Tibial artery (tissue), 4 donors: ENCODE results near the gene CNOT11.

ENCODE experiments used
- DNase-seq, 2 donors: peaks; one replicate each; pipeline ENCODE4 v3.0.0-alpha.2; 2019
- H3K27ac ChIP-seq, 2 donors: fragments of 200-600 bp; sonication (generic) in 1 of 2; 1 replicate in 1 of 2; 2 replicates in 1 of 2; pipeline ENCODE4 v1.5.1; 2018 to 2019; ENCODE audit warnings: mild to moderate bottlenecking in 1 of 2
- H3K27me3 ChIP-seq, 2 donors: fragments of 200-600 bp; sonication (generic) in 1 of 2; one replicate each; pipeline versions ENCODE4 v1.5.1 to v1.6.0; 2016 to 2019
- H3K36me3 ChIP-seq, 3 donors: fragments of 200-600 bp; sonication (generic) in 2 of 3; one replicate each; pipeline ENCODE4 v1.5.1; 2016 to 2019; ENCODE audit warnings: mild to moderate bottlenecking in 2 of 3
- H3K4me1 ChIP-seq, 4 donors: fragments of 200-600 bp; sonication (generic) in 2 of 4; 1 replicate in 3 of 4; 2 replicates in 1 of 4; pipeline ENCODE4 v1.5.1; 2016 to 2019
- H3K4me3 ChIP-seq, 2 donors: fragments of 200-600 bp; sonication (generic) in 1 of 2; 1 replicate in 1 of 2; 2 replicates in 1 of 2; pipeline ENCODE4 v1.5.1; 2018 to 2019; ENCODE audit warnings: mild to moderate bottlenecking in 2 of 2
- H3K9me3 ChIP-seq, 3 donors: fragments of 200-600 bp; sonication (generic) in 1 of 3; one replicate each; pipeline ENCODE4 v1.5.1; 2016 to 2019
- intact Hi-C: fragments of 100-400 bp; cut with DNase I; formaldehyde crosslinking; loops from one replicate; pipeline ENCODE4 v1.15.0; 2023; ENCODE audit warnings: low total_unique reads
- TF ChIP-seq, protein P1 (sequence below), 2 experiments: fragments of 200-600 bp in 1 of 2; fragments of 450-650 bp in 1 of 2; IDR thresholded peaks; one replicate each; pipeline ENCODE4 v1.5.1; 2017 to 2019; ENCODE audit warnings: antibody characterized with exemption in 2 of 2, mild to moderate bottlenecking in 1 of 2, moderate library complexity in 1 of 2

Gene CNOT11

GRCh38 chr2:101264360-101264939 lies 11.8 kb downstream of the CNOT11 start:
- Histone ChIP-seq H3K4me1 (no peaks in the 10 kb centered on the region), H3K4me3 (no peak overlapping the region), H3K27ac (no peak overlapping the region), H3K9me3 (no peaks in the 10 kb centered on the region), H3K27me3 (no peaks in the 10 kb centered on the region), H3K36me3 (peaks cover 45 to 85% (median 73%) of the 10 kb centered on the region in 3 donors)
- intact Hi-C loops: no loop called here
- TF ChIP-seq, protein P1, sequence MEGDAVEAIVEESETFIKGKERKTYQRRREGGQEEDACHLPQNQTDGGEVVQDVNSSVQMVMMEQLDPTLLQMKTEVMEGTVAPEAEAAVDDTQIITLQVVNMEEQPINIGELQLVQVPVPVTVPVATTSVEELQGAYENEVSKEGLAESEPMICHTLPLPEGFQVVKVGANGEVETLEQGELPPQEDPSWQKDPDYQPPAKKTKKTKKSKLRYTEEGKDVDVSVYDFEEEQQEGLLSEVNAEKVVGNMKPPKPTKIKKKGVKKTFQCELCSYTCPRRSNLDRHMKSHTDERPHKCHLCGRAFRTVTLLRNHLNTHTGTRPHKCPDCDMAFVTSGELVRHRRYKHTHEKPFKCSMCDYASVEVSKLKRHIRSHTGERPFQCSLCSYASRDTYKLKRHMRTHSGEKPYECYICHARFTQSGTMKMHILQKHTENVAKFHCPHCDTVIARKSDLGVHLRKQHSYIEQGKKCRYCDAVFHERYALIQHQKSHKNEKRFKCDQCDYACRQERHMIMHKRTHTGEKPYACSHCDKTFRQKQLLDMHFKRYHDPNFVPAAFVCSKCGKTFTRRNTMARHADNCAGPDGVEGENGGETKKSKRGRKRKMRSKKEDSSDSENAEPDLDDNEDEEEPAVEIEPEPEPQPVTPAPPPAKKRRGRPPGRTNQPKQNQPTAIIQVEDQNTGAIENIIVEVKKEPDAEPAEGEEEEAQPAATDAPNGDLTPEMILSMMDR (IDR thresholded peaks at IDR 0.05): no peak
- DNase-seq: no peak

GRCh38 chr2:101265893-101266499 lies 13.3 kb downstream of the CNOT11 start:
- H3K27ac ChIP-seq: no peak overlapping the region
- H3K36me3 ChIP-seq: peaks cover 59 to 96% (median 76%) of the 10 kb centered on the region in 3 donors
- DNase-seq: no peak
- H3K4me3 ChIP-seq: no peak overlapping the region
- intact Hi-C loops: no loop called here
- no peaks in the 10 kb centered on the region for H3K9me3 ChIP-seq
- TF ChIP-seq, protein P1 (IDR thresholded peaks at IDR 0.05): no peak
- no peaks in the 10 kb centered on the region for H3K27me3 ChIP-seq
- no peaks in the 10 kb centered on the region for H3K4me1 ChIP-seq

DNA sequence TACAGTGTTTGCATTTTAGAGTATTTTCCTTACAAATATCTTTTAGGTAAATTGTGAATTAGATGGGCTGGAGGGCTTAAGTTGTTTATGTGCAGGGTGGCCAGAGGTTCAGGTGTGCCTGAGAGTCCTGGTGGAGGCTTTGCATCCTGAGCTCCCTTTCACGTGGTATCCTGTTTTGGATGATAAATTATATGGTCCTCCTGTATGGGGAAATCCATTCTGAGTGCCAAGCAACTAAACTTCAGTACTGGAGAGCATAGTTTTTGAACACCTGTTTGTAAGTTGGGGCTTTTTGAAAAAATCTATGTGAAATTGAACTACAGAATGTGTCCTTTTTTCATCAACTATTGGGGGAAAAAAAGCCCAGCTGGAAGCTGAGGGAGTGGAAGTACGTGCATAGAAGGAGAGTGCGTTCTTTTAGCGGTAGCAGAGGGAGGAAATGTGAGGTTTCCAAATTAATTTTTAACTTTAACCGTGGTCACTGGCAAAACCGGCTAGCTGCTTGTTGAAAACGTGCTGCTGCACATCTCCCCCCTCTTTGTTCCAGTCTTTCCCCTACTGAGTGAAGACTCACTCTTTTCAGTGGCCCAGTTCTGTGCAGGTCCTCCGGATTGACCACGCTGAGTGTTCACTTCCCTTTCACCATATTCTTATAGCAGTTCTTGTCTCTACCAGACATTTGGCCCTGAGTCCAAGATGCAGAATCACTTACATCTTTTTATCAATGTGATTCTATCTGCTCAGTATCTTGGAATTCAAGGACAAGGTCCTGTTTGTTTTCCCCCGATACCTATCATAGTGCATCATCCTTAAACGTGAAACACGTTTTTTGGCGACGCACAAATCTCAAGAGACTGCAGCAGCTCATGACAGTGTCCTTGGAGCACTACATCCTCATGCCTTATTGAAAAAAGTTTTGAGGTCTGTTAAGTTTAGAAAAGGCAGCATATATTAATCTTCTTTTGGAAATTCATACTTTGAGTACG lies 15.3 kb downstream of the CNOT11 start:
- intact Hi-C loops: no loop called here
- Histone ChIP-seq H3K27me3 (no peaks in the 10 kb centered on the region), H3K4me1 (no peaks in the 10 kb centered on the region), H3K36me3 (peaks cover 70 to 100% (median 84%) of the 10 kb centered on the region in 3 donors), H3K27ac (no peak overlapping the region), H3K9me3 (no peaks in the 10 kb centered on the region), H3K4me3 (no peak overlapping the region)
- TF ChIP-seq, protein P1 (IDR thresholded peaks at IDR 0.05): no peak
- DNase-seq: no peak

- H3K27me3 ChIP-seq: no peaks in the 10 kb centered on the region
- H3K9me3 ChIP-seq: no peaks in the 10 kb centered on the region
- H3K36me3 ChIP-seq: peaks cover 65 to 94% (median 78%) of the 10 kb centered on the region in 3 donors
- H3K4me3 ChIP-seq: no peak overlapping the region
- intact Hi-C loops: no loop called here
- DNase-seq: no peak
- no peak overlapping the region for H3K27ac ChIP-seq
- TF ChIP-seq, protein P1 (IDR thresholded peaks at IDR 0.05): no peak
- no peaks in the 10 kb centered on the region for H3K4me1 ChIP-seq
Observed at GRCh38 chr2:101270700-101271259, 18.1 kb downstream of the CNOT11 start.

DNA sequence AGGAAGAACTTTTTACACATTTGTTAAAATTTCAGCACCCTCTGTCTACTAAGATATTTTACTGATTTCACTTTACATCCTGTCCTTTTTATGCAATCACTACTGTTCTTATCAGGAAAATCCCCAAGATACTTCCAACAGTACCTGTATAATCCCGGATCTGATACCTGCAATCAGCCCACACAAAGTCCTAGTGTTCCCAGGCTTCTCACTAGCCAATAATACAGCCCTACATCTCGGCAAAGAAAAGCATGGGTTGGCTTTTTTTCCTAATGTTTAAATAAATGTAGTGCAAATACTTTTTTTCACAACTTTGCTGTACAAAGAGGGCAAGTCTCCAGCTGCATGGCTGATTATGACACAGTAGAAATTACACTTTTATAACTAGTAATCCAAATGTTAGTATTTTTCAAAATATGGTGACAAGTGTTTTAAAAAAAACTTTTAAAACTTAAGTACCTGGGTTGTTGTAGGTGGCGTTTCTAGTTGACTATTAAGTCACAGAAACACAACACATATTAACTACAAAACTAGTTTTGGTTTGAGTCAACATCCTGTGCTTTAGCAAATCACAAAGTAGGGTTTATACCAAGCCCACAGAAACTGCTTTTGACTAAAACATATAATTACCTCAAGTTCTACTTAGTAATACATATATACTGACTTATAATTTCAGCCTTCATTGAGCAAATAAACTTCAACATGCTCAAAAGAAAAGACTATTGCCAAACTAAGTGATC lies 19.5 kb downstream of the CNOT11 start:
- H3K27me3 ChIP-seq: no peaks in the 10 kb centered on the region
- H3K36me3 ChIP-seq: peaks cover 61 to 86% (median 69%) of the 10 kb centered on the region in 3 donors
- intact Hi-C loops: no loop called here

More for the DNA sequence above, 19.5 kb downstream of the CNOT11 start:
- Histone ChIP-seq H3K4me3 (no peak overlapping the region), H3K27ac (no peak overlapping the region), H3K9me3 (no peaks in the 10 kb centered on the region), H3K4me1 (no peaks in the 10 kb centered on the region)
- TF ChIP-seq, protein P1 (IDR thresholded peaks at IDR 0.05): no peak
- no peak for DNase-seq
